ENCODE measurements around the gene CARD16.
"Not testable (repeated sequence)": the region's sequence is repeated elsewhere in the genome, so short reads cannot be mapped to it uniquely, and the experiment has no call there.

CARD16 gene

DNA sequence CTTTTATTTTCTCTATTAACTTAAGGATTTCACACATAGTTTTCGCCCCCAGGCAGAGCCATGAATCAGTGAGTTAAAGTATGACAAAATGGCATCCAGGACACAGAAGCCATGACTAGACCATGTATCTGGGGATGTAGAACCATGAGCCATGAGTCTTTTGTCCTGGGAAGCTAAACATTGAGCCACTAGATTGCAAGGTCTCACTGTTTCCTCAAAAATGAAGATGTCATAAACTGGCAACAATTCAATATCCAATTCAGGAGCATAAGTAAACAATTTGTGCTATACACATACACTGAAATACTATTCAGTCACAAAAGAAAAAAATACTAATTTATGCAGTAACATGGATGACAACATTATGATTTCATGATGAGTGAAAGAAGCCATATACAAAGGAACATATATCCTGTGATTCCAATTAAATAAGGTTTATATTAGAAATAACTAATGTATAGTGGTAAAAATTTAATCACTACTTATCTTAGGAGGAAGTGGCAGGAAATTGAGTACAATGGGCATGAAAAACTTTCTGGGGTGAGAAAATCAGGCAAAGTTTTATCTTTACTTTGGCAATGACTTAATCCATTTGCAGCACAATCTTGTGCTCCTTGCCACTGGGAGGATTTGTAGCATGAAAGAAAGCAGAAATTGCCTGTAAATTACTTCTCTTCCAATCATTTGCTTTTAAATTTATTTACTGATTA is 28.5 kb upstream of the CARD16 start:
- TF ChIP-seq POLR2AphosphoS5 (IDR thresholded peaks at IDR 0.05; ENCODE audit: borderline replicate concordance, low read depth, low read length) (no peak), EZH2 (IDR thresholded peaks at IDR 0.05) (no peak)

DNA sequence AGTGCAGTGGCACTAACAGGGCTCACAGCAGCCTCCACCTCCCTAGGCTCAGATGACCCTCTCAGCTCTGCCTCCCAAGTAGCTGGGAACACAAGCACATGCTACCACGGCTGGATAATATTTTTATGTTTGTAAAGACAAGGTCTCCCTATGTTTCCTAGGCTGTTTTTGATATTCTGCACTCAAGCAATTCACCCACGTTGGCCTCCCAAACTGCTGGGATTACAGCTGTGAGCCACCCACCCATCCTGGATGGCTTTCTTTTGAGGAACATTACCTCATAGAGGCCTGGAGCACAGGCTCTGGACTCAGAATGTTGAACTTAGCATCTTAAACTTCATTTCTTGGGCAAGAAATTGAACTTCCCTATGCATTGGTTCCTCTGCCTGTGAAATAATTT is 26.9 kb upstream of the CARD16 start:
- not testable (repeated sequence) for H3K27ac ChIP-seq; DNase-seq (ENCODE audit: low read depth, low spot score); H3K4me3 ChIP-seq; H3K9me3 ChIP-seq (ENCODE audit: low read depth, low read length); H3K9ac ChIP-seq (ENCODE audit: insufficient read length); H3K36me3 ChIP-seq (ENCODE audit: insufficient read depth, low read length)

More for the DNA sequence above, 28.5 kb upstream of the CARD16 start:
- no peaks in the 10 kb centered on the region for H3K36me3 ChIP-seq (ENCODE audit: insufficient read depth, low read length)
- no peak overlapping the region for H3K9ac ChIP-seq (ENCODE audit: insufficient read length)
- no peak for DNase-seq (ENCODE audit: low read depth, low spot score)
- H3K4me3 ChIP-seq, result no peak overlapping the region
- H3K27ac ChIP-seq, result no peak overlapping the region
- H3K9me3 ChIP-seq (ENCODE audit: low read depth, low read length), result no peaks in the 10 kb centered on the region

DNA sequence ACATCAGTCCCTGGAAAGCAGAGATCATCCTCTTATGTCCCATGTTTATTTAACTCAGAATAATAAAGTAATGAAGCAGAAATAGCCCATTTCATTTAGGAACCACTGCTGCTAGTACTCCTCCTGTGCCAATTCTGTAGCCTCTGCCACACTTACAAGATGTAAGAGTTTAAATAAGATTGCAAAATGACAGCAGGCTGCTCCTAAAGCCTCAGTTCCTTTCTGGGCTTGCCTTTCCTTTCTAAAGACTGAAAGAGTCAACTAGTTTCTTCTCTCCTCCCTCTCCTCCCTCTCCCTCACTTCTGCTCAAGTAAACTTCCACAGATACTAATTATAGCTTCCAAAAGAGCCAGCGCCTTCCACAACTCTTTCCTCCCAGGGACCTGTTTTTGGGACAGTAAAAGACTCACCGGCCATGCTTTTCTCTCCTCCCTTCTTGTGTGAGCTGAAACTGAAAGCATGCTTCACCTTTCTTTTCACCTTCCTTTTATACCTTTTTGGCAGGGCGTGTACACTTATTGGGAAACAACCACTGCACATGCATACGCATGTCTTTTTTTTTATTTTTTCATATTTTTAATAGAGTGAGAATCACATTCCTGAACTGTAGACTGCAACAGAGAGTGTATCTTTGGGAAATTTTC is 26.1 kb upstream of the CARD16 start:
- Histone ChIP-seq H3K9me3 (ENCODE audit: low read depth, low read length) (no peaks in the 10 kb centered on the region), H3K27ac (no peak overlapping the region), H3K4me3 (no peak overlapping the region), H3K9ac (ENCODE audit: insufficient read length) (no peak overlapping the region), H3K36me3 (ENCODE audit: insufficient read depth, low read length) (no peaks in the 10 kb centered on the region)
- TF ChIP-seq POLR2AphosphoS5 (IDR thresholded peaks at IDR 0.05; ENCODE audit: borderline replicate concordance, low read depth, low read length) (no peak), EZH2 (IDR thresholded peaks at IDR 0.05) (no peak), FOXP2 (optimal IDR thresholded peaks at IDR 0.05; ENCODE audit: control extremely low read depth, extremely low read length, insufficient read depth) (no peak)
- DNase-seq (ENCODE audit: low read depth, low spot score), result no peak

DNA sequence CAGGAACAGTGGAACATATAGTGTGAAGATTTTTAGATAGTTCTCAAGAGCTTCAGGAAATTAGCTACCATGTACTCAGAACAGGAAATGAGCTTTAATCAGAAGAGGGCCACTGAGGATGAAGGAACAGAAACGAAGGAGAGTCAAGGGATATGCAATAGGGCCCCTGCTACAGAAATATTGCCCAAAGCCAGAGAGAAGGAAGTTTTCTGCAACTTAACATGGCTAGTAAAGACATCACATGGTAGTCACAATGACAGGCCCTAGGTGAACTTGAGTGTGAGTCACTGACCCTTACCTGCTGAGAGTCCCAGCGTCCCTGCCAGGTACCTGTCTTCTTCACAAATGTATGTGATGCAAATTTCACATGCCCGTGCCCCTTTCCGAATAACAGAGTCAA is 25.2 kb upstream of the CARD16 start:
- H3K9ac ChIP-seq (ENCODE audit: insufficient read length), result no peak overlapping the region
- H3K36me3 ChIP-seq (ENCODE audit: insufficient read depth, low read length), result no peaks in the 10 kb centered on the region
- H3K9me3 ChIP-seq (ENCODE audit: low read depth, low read length), result no peaks in the 10 kb centered on the region
- DNase-seq (ENCODE audit: low read depth, low spot score), result no peak
- H3K27ac ChIP-seq, result no peak overlapping the region
- no peak overlapping the region for H3K4me3 ChIP-seq
- no peak for TF ChIP-seq EZH2 (IDR thresholded peaks at IDR 0.05)
- TF ChIP-seq POLR2AphosphoS5 (IDR thresholded peaks at IDR 0.05; ENCODE audit: borderline replicate concordance, low read depth, low read length), result no peak
- TF ChIP-seq FOXP2 (optimal IDR thresholded peaks at IDR 0.05; ENCODE audit: control extremely low read depth, extremely low read length, insufficient read depth), result no peak

DNA sequence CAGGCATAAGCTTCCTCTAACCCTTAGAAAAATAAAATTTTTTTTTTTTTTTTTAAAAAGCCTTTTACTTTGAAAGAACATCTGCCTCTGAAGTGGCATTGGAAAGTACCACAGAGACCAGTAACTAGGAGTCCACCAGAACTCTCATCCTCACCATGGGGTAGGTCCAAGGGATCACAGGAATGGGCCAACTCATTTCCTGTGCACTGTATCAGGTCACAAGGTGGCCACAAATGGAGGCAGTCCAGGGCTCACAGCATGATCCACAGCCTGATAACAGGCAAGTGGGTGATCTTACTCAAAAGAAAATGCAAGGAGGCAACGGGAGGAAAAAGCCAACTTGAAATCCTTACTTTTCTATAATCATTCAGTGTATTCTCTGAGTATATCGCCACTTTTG is 24.6 kb upstream of the CARD16 start:
- not testable (repeated sequence) for H3K9ac ChIP-seq (ENCODE audit: insufficient read length); H3K36me3 ChIP-seq (ENCODE audit: insufficient read depth, low read length); H3K4me3 ChIP-seq; H3K27ac ChIP-seq; H3K9me3 ChIP-seq (ENCODE audit: low read depth, low read length); DNase-seq (ENCODE audit: low read depth, low spot score)

DNA sequence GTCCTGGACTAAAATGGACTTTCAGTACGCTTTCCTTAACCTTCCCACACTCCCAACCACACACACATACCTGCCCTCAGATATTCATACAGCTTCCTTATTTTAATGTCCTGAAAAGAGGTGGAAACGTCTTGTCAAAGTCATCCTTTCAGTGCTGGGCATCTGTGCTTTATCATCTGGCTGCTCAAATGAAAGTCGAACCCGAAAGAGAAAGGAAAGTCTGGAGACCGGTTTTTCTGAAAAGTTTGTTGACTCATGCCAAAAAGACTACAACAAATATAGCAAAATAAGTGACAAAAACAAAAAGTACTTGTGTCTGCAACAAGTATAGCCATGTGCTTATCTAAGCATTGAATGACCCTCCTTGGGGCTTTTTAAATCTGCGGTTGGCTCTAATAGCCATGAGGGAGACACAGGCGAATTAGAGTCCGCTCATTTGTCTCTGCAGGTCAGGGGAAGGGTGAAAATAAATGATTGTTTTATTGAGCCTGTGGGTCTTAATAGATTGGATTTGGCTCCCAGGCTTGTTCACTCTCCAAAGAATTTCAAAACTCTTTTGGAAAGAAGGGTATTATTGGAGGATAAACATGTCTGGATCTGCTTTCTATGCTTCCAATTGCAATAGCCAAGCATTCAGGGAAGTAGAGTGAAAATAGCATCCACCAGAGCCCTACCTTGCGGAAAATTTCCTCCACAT is 18.3 kb upstream of the CARD16 start:
- H3K4me3 ChIP-seq; H3K9me3 ChIP-seq (ENCODE audit: low read depth, low read length); H3K9ac ChIP-seq (ENCODE audit: insufficient read length); H3K27ac ChIP-seq; H3K36me3 ChIP-seq (ENCODE audit: insufficient read depth, low read length); DNase-seq (ENCODE audit: low read depth, low spot score): not testable (repeated sequence)

DNA sequence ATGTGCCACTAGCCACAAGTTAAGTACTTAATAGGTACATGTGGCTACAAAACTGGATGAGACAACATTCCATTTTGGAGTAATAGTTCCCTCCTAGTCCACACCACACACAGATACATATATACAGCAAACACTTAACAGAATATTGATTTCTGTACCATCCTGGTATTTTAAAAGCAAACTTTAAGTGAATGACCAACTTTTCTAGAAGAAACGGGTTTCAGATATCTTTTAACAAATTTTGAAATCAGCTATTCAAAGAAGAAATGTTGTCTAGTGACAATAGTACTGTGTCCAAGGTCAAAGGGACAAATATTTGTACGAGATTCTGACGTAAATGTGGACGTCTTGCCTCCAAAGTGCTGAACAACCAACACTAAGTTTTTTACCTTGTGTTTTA is 12.3 kb upstream of the CARD16 start:
- Histone ChIP-seq H3K27ac (no peak overlapping the region), H3K36me3 (ENCODE audit: insufficient read depth, low read length) (no peaks in the 10 kb centered on the region), H3K9me3 (ENCODE audit: low read depth, low read length) (no peaks in the 10 kb centered on the region), H3K9ac (ENCODE audit: insufficient read length) (no peak overlapping the region), H3K4me3 (no peak overlapping the region)
- no peak for DNase-seq (ENCODE audit: low read depth, low spot score)
- no peak for TF ChIP-seq EZH2 (IDR thresholded peaks at IDR 0.05)
- TF ChIP-seq POLR2AphosphoS5 (IDR thresholded peaks at IDR 0.05; ENCODE audit: borderline replicate concordance, low read depth, low read length), result no peak
- no peak for TF ChIP-seq FOXP2 (optimal IDR thresholded peaks at IDR 0.05; ENCODE audit: control extremely low read depth, extremely low read length, insufficient read depth)

DNA sequence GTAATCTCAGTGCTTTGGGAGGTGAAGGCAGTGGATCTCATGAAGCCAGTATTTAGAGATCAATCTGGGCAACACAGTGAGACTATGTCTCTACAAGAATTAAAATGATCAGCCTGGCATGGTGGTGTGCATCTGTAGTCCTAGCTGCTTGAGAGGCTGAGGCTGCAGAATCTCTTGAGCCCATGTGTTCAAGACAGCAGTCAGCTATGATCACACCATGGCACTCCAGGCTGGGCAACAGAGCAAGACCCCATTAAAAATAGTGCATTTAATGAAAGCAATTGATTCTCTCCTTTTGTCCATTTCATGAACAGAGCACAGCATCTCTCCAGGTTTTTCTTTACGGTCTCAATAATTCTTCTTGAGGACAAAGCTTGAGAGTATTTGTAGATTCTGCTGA is 11.3 kb upstream of the CARD16 start:
- no peak for DNase-seq (ENCODE audit: low read depth, low spot score)
- no peak overlapping the region for H3K27ac ChIP-seq
- no peaks in the 10 kb centered on the region for H3K36me3 ChIP-seq (ENCODE audit: insufficient read depth, low read length)
- no peak overlapping the region for H3K4me3 ChIP-seq
- no peak for TF ChIP-seq EZH2 (IDR thresholded peaks at IDR 0.05)
- no peak for TF ChIP-seq POLR2AphosphoS5 (IDR thresholded peaks at IDR 0.05; ENCODE audit: borderline replicate concordance, low read depth, low read length)
- TF ChIP-seq FOXP2 (optimal IDR thresholded peaks at IDR 0.05; ENCODE audit: control extremely low read depth, extremely low read length, insufficient read depth), result no peak
- no peak overlapping the region for H3K9ac ChIP-seq (ENCODE audit: insufficient read length)
- H3K9me3 ChIP-seq (ENCODE audit: low read depth, low read length), result no peaks in the 10 kb centered on the region

All from SK-N-MC (cell line).